Measurements from ENCODE around the gene LRMDA.

Gene LRMDA

GRCh38 chr10:75586814-75587213 lies 155.4 kb downstream of the LRMDA start:
- POLR2A ChIA-PET: interaction anchor here (0.6 kb wide), 1 partner anchor 185 kb away, joined by 3 read pairs; the partner anchor contains the start of gene ZNF503
- Histone ChIP-seq H3K9me3 (ENCODE audit: control insufficient read depth, insufficient read depth, low read depth, low read length) (no peaks in the 10 kb centered on the region; the same call in 1 of the 2 replicates), H3K36me3 (ENCODE audit: control insufficient read depth in 2 of 2, insufficient read depth in 1 of 2, low read length in 2 of 2) (no peaks in the 10 kb centered on the region), H3K4me3 (ENCODE audit: low read depth, low read length) (no peak overlapping the region), H3K27ac (ENCODE audit: extremely low read depth, low read depth, low read length) (no peak overlapping the region), H3K4me1 (ENCODE audit: control insufficient read depth, insufficient read depth, low read length) (peaks cover 6% of the 10 kb centered on the region)
- peak; percentile 76 for TF ChIP-seq ZBTB21 (tag by site-specific recombination; IDR thresholded peaks at IDR 0.05)
- peak; percentile 82 for TF ChIP-seq ATF2 (tag by site-specific recombination; IDR thresholded peaks at IDR 0.05; ENCODE audit: low read depth)
- peak; percentile 61 for TF ChIP-seq ZNF629 (tag by site-specific recombination; IDR thresholded peaks at IDR 0.05)
- TF ChIP-seq FEZF1 (tag by site-specific recombination; IDR thresholded peaks at IDR 0.05): peak; percentile 36; the same call in 1 of the 2 replicates
- TF ChIP-seq HOXD13 (CRISPR knock-in tag; IDR thresholded peaks at IDR 0.05; ENCODE audit: borderline replicate concordance): no peak
- CTCF ChIA-PET: no interaction called here

- Histone ChIP-seq H3K27ac (ENCODE audit: extremely low read depth, low read depth, low read length) (no peak overlapping the region), H3K4me3 (ENCODE audit: low read depth, low read length) (no peak overlapping the region), H3K9me3 (ENCODE audit: control insufficient read depth, insufficient read depth, low read depth, low read length) (no peaks in the 10 kb centered on the region), H3K36me3 (ENCODE audit: control insufficient read depth in 2 of 2, insufficient read depth in 1 of 2, low read length in 2 of 2) (no peaks in the 10 kb centered on the region), H3K4me1 (ENCODE audit: control insufficient read depth, insufficient read depth, low read length) (peaks cover 18% of the 10 kb centered on the region)
- ChIA-PET POLR2A (no interaction called here), CTCF (no interaction called here)
- TF ChIP-seq ZIC2 (tag by site-specific recombination; IDR thresholded peaks at IDR 0.05) (peak; percentile 40; the same call in 1 of the 2 replicates), PRDM10 (tag by site-specific recombination; IDR thresholded peaks at IDR 0.05) (peak; percentile 64), ZNF776 (tag by site-specific recombination; IDR thresholded peaks at IDR 0.05; ENCODE audit: borderline replicate concordance) (no peak), TCF7L2 (IDR thresholded peaks at IDR 0.05; ENCODE audit: borderline replicate concordance, low read depth, low read length) (peak; percentile 56; the same call in 1 of the 2 replicates), ZNF18 (tag by site-specific recombination; IDR thresholded peaks at IDR 0.05) (peak; percentile 61; the same call in 1 of the 2 replicates), ZNF513 (tag by site-specific recombination; IDR thresholded peaks at IDR 0.05) (no peak)
Observed at GRCh38 chr10:75588031-75588430, 156.6 kb downstream of the LRMDA start.

DNA sequence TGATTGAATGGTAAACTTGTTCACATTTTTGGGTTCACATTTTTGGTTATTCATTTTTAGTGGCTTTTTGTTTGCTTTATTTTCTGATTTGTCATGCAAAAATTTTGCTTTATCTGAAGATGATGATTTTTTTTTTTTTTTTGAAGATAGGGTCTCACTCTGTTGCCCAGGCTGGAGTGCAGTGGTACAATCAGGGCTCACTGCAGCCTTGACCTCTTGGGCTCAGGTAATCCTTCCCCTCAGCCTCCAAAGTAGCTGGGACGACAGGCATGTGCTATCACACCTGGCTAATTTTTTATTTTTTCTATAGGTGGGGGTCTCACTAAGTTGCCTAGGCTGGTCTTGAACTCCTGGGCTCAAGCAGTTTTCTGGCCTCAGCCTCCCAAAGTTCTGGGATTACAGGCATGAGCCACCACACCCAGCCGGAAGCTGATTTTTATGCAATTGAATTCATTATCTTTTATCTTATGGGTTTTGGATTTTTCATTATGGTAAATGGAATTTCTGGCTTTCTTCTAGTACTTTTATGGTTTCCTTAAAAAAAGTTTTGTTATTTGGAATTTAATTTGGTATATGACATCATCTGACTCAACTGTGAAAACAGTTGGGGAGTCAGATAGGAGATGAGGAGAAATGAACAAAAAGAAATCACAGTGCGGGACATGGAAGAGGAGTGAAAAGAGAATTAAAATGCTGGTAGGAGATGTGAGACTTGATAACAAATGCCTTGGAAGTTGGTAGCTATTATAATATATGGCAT lies 158.7 kb downstream of the LRMDA start:
- ChIA-PET POLR2A (no interaction called here), CTCF (interaction anchor here (0.6 to 1.0 kb wide), 3 partner anchors 10 to 66 kb away, joined by 3 to 5 read pairs (median 4); no protein-coding TSS in a partner anchor)
- TF ChIP-seq ATF2 (tag by site-specific recombination; IDR thresholded peaks at IDR 0.05; ENCODE audit: low read depth): peak; percentile 55
- 0 out of 2 replicates have a peak, but pooled peaks have one; percentile 12 for TF ChIP-seq PRDM4 (tag by site-specific recombination; IDR thresholded peaks at IDR 0.05)
- TF ChIP-seq ZNF169 (tag by site-specific recombination; IDR thresholded peaks at IDR 0.05): no peak
- no peak for TF ChIP-seq GLI2 (tag by site-specific recombination; IDR thresholded peaks at IDR 0.05; ENCODE audit: borderline replicate concordance, low read depth)
- peak; percentile 94 for TF ChIP-seq ZNF121 (tag by site-specific recombination; IDR thresholded peaks at IDR 0.05)
- TF ChIP-seq ZNF311 (tag by site-specific recombination; IDR thresholded peaks at IDR 0.05; ENCODE audit: borderline replicate concordance): no peak

More for the DNA sequence above, 158.7 kb downstream of the LRMDA start:
- H3K36me3 ChIP-seq (ENCODE audit: control insufficient read depth in 2 of 2, insufficient read depth in 1 of 2, low read length in 2 of 2): no peaks in the 10 kb centered on the region
- H3K27ac ChIP-seq (ENCODE audit: extremely low read depth, low read depth, low read length): no peak overlapping the region
- peaks cover 26% of the 10 kb centered on the region for H3K4me1 ChIP-seq (ENCODE audit: control insufficient read depth, insufficient read depth, low read length)
- H3K4me3 ChIP-seq (ENCODE audit: low read depth, low read length): no peak overlapping the region
- no peaks in the 10 kb centered on the region for H3K9me3 ChIP-seq (ENCODE audit: control insufficient read depth, insufficient read depth, low read depth, low read length)
